Fibroblast of lung (primary cell): ENCODE data around the gene IGFBP5. TPM values are rescaled to one million over a fixed set of nuclear protein-coding genes. Genes with fewer than 3 reads are reported as not detected.

Experiments
- DNase-seq, 2 donors: peaks; one replicate each; pipeline versions ENCODE4 v3.0.0 to v3.0.0-alpha.2; 2010; ENCODE audit warnings: low read depth in 2 of 2
- H2AFZ ChIP-seq: 2 replicates; pipeline ENCODE4 v1.5.1; 2012; ENCODE audit warnings: low read length, control low read depth, inconsistent platforms
- H3K27ac ChIP-seq: 2 replicates; pipeline ENCODE4 v1.5.1; 2011; ENCODE audit warnings: low read length, control low read depth; ENCODE audit not compliant: insufficient read depth
- H3K27me3 ChIP-seq: 2 replicates; pipeline ENCODE4 v1.5.1; 2011; ENCODE audit warnings: mild to moderate bottlenecking, low read length; ENCODE audit not compliant: control insufficient read depth, insufficient read depth
- H3K36me3 ChIP-seq: 2 replicates; pipeline ENCODE4 v1.5.1; 2011; ENCODE audit warnings: low read length; ENCODE audit not compliant: control insufficient read depth, insufficient read depth
- H3K4me1 ChIP-seq: 2 replicates; pipeline ENCODE4 v1.5.1; 2011; ENCODE audit warnings: low read length; ENCODE audit not compliant: control insufficient read depth, insufficient read depth; ENCODE audit errors: extremely low read depth
- H3K4me2 ChIP-seq: 2 replicates; pipeline ENCODE4 v1.5.1; 2011; ENCODE audit warnings: low read length, control low read depth; ENCODE audit not compliant: insufficient read depth; ENCODE audit errors: extremely low read depth
- H3K4me3 ChIP-seq, 4 experiments: fragments of 200-600 bp in 1 of 4; sonication (generic) in 1 of 4; replicated peaks in 1 of 4; 2 replicates each; pipeline ENCODE4 v1.5.1; 2011 to 2016; ENCODE audit warnings: low read length in 4 of 4, low read depth in 3 of 4, mild to moderate bottlenecking in 3 of 4, control low read depth in 2 of 4, inconsistent platforms in 1 of 4, mixed read lengths in 1 of 4; ENCODE audit not compliant: insufficient read depth in 1 of 4; ENCODE audit errors: control extremely low read depth in 1 of 4
- H3K79me2 ChIP-seq: 2 replicates; pipeline ENCODE4 v1.5.1; 2012; ENCODE audit warnings: mild to moderate bottlenecking, low read length, inconsistent platforms; ENCODE audit not compliant: control insufficient read depth, insufficient read depth
- H3K9ac ChIP-seq: 2 replicates; pipeline ENCODE4 v1.5.1; 2011; ENCODE audit warnings: mild to moderate bottlenecking, low read length, control low read depth; ENCODE audit not compliant: insufficient read depth
- H3K9me3 ChIP-seq: 2 replicates; pipeline ENCODE4 v1.5.1; 2012; ENCODE audit warnings: low read depth, low read length; ENCODE audit not compliant: control insufficient read depth, insufficient read depth
- H4K20me1 ChIP-seq: 2 replicates; pipeline ENCODE4 v1.5.1; 2011; ENCODE audit warnings: low read length; ENCODE audit not compliant: control insufficient read depth, insufficient read depth; ENCODE audit errors: extremely low read depth
- CTCF ChIP-seq, 2 donors: IDR thresholded peaks in 1 of 2; conservative IDR thresholded peaks in 1 of 2; 1 replicate in 1 of 2; 2 replicates in 1 of 2; pipeline ENCODE4 v1.5.1; 2011 to 2012; ENCODE audit warnings: low read length in 2 of 2, control low read depth in 1 of 2, inconsistent platforms in 1 of 2, low read depth in 1 of 2, mild to moderate bottlenecking in 1 of 2
- EZH2 ChIP-seq: IDR thresholded peaks from 2 replicates; pipeline ENCODE4 v1.5.1; 2012; ENCODE audit warnings: low read length, control low read depth, mild to moderate bottlenecking; ENCODE audit errors: missing control alignments
- polyA plus RNA-seq, 2 donors: library from polyadenylated mRNA; depleted of rRNA in 1 of 2; stranded (reverse) in 1 of 2; unstranded in 1 of 2; fragments of >200 nt; gene quantifications; 2 replicates each; pipeline ENCODE4 v1.2.1, GENCODE V29; 2011 to 2012; ENCODE audit warnings: missing spikeins in 1 of 2
- total RNA-seq: library from RNA; depleted of rRNA; stranded (reverse); fragments of >200 nt; gene quantifications from 2 replicates; pipeline ENCODE4 v1.2.1, GENCODE V29; 2014

Gene IGFBP5
- total and polyA plus RNA-seq, 2 donors (not counting 1 experiment from before 2014, with no cell fraction given): 1,100 to 2,607 TPM

GRCh38 chr2:216660496-216660895 lies 34.9 kb downstream of the IGFBP5 start:
- no peak overlapping the region for H3K4me3 ChIP-seq
- H4K20me1 ChIP-seq: no peaks in the 10 kb centered on the region
- no peaks in the 10 kb centered on the region for H3K4me1 ChIP-seq
- no peak overlapping the region for H3K27ac ChIP-seq
- DNase-seq: no peak
- H3K36me3 ChIP-seq: no peaks in the 10 kb centered on the region
- no peaks in the 10 kb centered on the region for H3K27me3 ChIP-seq
- H3K4me2 ChIP-seq: no peak overlapping the region
- TF ChIP-seq EZH2: no peak
- TF ChIP-seq CTCF (conservative IDR thresholded peaks at IDR 0.05 in 1 of 2, IDR thresholded peaks at IDR 0.05 in 1 of 2; ENCODE audit: low read depth in 1 of 2, low read length in 2 of 2): no peak
- no peaks in the 10 kb centered on the region for H3K79me2 ChIP-seq
- no peaks in the 10 kb centered on the region for H3K9me3 ChIP-seq
- H3K9ac ChIP-seq: no peak overlapping the region
- H2AFZ ChIP-seq: no peak overlapping the region

GRCh38 chr2:216659276-216659675 lies 36.1 kb downstream of the IGFBP5 start:
- Histone ChIP-seq H4K20me1 (no peaks in the 10 kb centered on the region), H3K4me1 (no peaks in the 10 kb centered on the region), H3K9me3 (no peaks in the 10 kb centered on the region), H3K4me3 (no peak overlapping the region), H2AFZ (no peak overlapping the region), H3K27ac (no peak overlapping the region), H3K27me3 (no peaks in the 10 kb centered on the region), H3K79me2 (no peaks in the 10 kb centered on the region), H3K36me3 (no peaks in the 10 kb centered on the region), H3K4me2 (no peak overlapping the region), H3K9ac (no peak overlapping the region)
- no peak for TF ChIP-seq EZH2
- no peak for DNase-seq

- Histone ChIP-seq H4K20me1 (no peaks in the 10 kb centered on the region), H3K36me3 (no peaks in the 10 kb centered on the region), H3K79me2 (no peaks in the 10 kb centered on the region), H3K27ac (no peak overlapping the region), H3K4me1 (no peaks in the 10 kb centered on the region), H3K9me3 (no peaks in the 10 kb centered on the region), H2AFZ (no peak overlapping the region), H3K9ac (no peak overlapping the region), H3K4me2 (no peak overlapping the region), H3K4me3 (no peak overlapping the region), H3K27me3 (peaks cover 3% of the 10 kb centered on the region)
- no peak for DNase-seq
- TF ChIP-seq CTCF (conservative IDR thresholded peaks at IDR 0.05 in 1 of 2, IDR thresholded peaks at IDR 0.05 in 1 of 2; ENCODE audit: low read depth in 1 of 2, low read length in 2 of 2): no peak
Measured at GRCh38 chr2:216658757-216659156, 36.6 kb downstream of the IGFBP5 start.
